Duodenal mucosa (tissue), 2 donors: ENCODE data around the gene RASA2.
"Not testable (repeated sequence)": the region's sequence is repeated elsewhere in the genome, so short reads cannot be mapped to it uniquely, and the experiment has no call there.

ENCODE experiments used
- H3K27ac ChIP-seq: one replicate; pipeline ENCODE4 v1.7.0; 2013; ENCODE audit warnings: low read depth, low read length
- H3K27me3 ChIP-seq, 2 donors: one replicate each; pipeline ENCODE4 v1.7.0; 2013; ENCODE audit warnings: low read length in 2 of 2, control low read depth in 1 of 2; ENCODE audit not compliant: insufficient read depth in 2 of 2, control insufficient read depth in 1 of 2
- H3K36me3 ChIP-seq, 2 donors: one replicate each; pipeline ENCODE4 v1.7.0; 2013; ENCODE audit warnings: low read length in 2 of 2, control low read depth in 1 of 2; ENCODE audit not compliant: insufficient read depth in 2 of 2, control insufficient read depth in 1 of 2
- H3K4me1 ChIP-seq, 2 donors: one replicate each; pipeline ENCODE4 v1.7.0; 2013; ENCODE audit warnings: low read length in 2 of 2, control low read depth in 1 of 2; ENCODE audit not compliant: insufficient read depth in 2 of 2, control insufficient read depth in 1 of 2
- H3K4me3 ChIP-seq, 2 donors: one replicate each; pipeline ENCODE4 v1.7.0; 2013; ENCODE audit warnings: low read length in 2 of 2, low read depth in 1 of 2
- H3K9ac ChIP-seq, 2 donors: one replicate each; pipeline ENCODE4 v1.7.0; 2013; ENCODE audit warnings: low read length in 2 of 2, low read depth in 1 of 2
- H3K9me3 ChIP-seq, 2 donors: one replicate each; pipeline ENCODE4 v1.7.0; 2013; ENCODE audit warnings: low read length in 2 of 2, control low read depth in 1 of 2; ENCODE audit not compliant: control insufficient read depth in 1 of 2

RASA2 gene

DNA sequence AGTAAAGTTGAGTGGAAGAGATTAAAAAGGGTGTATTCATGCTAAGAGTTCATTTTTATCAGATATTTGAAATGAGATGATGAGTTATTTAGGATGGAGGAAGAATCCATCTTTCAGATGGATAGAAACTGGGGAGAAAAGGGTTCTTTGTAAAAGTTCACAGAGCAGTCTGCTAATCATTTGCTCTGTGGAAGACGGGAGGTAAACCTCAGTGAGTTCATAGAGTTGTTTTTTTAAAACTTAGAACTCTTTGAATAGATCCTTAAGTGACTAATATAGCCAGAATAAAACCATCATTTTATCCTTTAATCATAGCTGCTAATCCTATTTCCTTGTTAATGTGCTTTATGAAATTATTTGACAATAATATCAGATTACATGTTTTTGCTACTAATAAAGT lies 5.1 kb downstream of the RASA2 start:
- Histone ChIP-seq H3K27me3 (no peaks in the 10 kb centered on the region), H3K4me3 (no peak overlapping the region), H3K27ac (no peak overlapping the region), H3K9me3 (no peaks in the 10 kb centered on the region), H3K9ac (no peak overlapping the region), H3K36me3 (no peaks in the 10 kb centered on the region), H3K4me1 (peaks cover 10 to 12% of the 10 kb centered on the region in 2 donors)

DNA sequence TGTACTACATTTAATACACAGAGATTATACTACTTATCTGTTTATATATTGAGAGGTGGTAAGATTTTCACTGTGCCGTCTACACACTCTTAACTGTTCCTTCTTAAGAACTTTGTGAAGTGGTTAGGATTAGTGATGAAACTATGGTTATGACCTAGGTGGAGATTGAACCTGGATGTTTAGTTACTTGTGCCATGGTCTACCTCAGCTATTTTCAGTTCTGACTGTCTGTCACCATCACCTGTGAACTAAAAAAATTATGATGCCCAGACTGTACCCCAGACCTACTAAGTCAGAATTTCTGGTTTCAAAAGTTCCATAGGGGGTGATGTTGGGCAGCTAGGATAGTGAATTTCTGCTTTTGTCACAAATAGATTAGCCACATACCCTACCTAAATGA lies 6.4 kb downstream of the RASA2 start:
- Histone ChIP-seq H3K9me3 (no peaks in the 10 kb centered on the region), H3K4me3 (no peak overlapping the region), H3K27ac (no peak overlapping the region), H3K36me3 (no peaks in the 10 kb centered on the region), H3K27me3 (no peaks in the 10 kb centered on the region), H3K9ac (no peak overlapping the region), H3K4me1 (peaks cover 7 to 14% of the 10 kb centered on the region in 2 donors)

DNA sequence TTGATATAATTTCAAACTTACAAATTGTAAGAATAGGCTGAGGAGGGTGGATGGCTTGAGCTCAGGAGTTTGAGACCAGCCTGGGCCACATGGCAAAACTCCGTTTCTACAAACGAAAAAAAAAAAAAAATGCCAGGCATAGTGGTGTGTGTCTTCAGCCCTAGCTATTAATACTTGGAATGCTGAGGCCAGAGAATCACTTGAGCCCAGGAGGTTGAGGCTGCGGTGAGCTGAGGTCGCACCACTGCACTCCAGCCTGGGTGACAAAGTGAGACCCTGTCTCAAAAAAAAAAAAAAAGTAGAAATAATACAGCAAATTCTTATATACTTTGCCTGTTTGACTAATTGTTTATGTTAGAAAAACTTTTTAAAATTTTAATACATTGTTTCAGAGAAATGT lies 10.8 kb downstream of the RASA2 start:
- not testable (repeated sequence) for H3K27me3 ChIP-seq, H3K27ac ChIP-seq, H3K4me3 ChIP-seq, H3K9me3 ChIP-seq, H3K9ac ChIP-seq, H3K36me3 ChIP-seq
- peaks cover 11 to 19% of the 10 kb centered on the region in 2 donors for H3K4me1 ChIP-seq

DNA sequence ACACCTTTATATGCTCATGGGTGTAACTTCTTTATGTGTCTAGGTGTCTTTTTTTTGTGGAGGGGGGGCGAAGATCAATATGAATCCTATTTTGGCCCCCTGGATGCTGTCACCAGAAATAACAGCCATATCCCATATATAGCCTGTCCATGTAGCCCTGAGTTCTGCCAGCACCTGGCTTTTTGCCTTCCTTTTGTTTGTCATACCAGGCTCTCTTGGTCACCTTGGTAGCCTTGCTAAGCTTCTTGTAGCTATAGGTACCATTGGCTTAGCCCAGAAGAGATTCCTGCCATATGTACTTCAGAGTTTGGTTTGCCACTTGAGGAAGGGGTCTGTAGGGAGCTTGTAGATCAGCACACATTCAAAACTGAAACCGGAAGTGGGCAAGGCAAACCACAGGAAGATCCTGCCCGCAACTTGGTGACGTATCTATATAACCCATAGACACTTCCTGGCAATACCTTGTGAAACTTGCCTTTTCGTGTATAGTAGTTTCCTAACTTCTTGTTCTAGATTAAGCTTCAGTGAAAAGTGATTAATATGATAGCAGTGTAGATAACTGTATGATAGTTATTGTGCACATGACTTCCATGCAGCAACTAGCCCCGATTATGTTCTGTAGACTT lies 11.9 kb downstream of the RASA2 start:
- H3K27ac ChIP-seq, result no peak overlapping the region
- peak overlapping the region in 1 of 2 donors; percentile 8 for H3K4me3 ChIP-seq

DNA sequence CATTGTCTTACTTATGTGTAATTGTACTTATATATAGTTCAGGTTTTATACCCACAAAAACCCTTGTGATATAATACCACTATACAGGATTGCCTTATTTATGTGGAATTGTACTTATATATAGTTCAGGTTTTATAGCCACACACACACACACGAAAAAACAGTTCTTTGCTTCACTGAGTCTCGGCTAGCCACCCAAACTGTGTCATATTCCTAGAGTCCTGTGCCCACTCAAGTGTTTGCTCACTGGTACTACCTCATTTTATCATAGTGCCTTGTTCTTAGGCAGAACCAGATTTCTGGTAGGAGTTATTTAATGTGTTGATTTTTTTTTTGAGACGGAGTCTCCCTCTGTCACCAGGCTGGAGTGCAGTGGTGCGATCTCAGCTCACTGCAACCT lies 12.5 kb downstream of the RASA2 start:
- peak overlapping the region; percentile 30 for H3K27ac ChIP-seq
- no peaks in the 10 kb centered on the region for H3K9me3 ChIP-seq
- H3K36me3 ChIP-seq, result no peaks in the 10 kb centered on the region
- H3K9ac ChIP-seq, result no peak overlapping the region
- peak overlapping the region in 1 of 2 donors; percentile 8 for H3K4me3 ChIP-seq
- no peaks in the 10 kb centered on the region for H3K27me3 ChIP-seq
- peaks cover 11 to 19% of the 10 kb centered on the region in 2 donors for H3K4me1 ChIP-seq

More for the DNA sequence above, 11.9 kb downstream of the RASA2 start:
- H3K27me3 ChIP-seq, result no peaks in the 10 kb centered on the region
- H3K9me3 ChIP-seq, result no peaks in the 10 kb centered on the region
- peaks cover 11 to 19% of the 10 kb centered on the region in 2 donors for H3K4me1 ChIP-seq
- H3K9ac ChIP-seq, result no peak overlapping the region
- H3K36me3 ChIP-seq, result no peaks in the 10 kb centered on the region

DNA sequence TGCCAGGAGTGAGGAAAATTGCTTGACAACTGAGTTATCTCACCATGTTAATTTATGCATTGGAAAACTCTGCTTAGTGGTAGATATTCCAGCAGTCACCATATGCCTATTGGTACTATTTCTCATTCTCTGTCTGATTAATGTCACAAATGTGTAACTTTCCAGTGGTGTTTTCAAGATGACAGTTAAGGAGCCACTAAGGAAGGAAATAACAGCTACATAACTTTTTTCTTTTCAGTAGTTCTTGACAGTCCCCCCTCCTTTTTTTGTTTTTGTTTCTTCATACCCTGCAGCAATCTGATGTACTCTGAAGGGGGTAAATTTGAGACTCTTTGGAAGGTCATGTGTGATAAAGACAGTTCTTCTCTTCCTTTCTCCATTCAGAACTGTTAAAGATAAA lies 13.1 kb downstream of the RASA2 start:
- H3K9ac ChIP-seq, result no peak overlapping the region
- H3K27ac ChIP-seq, result no peak overlapping the region
- no peaks in the 10 kb centered on the region for H3K36me3 ChIP-seq
- no peaks in the 10 kb centered on the region for H3K9me3 ChIP-seq
- H3K27me3 ChIP-seq, result no peaks in the 10 kb centered on the region
- H3K4me3 ChIP-seq, result no peak overlapping the region
- H3K4me1 ChIP-seq, result peaks cover 11 to 19% of the 10 kb centered on the region in 2 donors

DNA sequence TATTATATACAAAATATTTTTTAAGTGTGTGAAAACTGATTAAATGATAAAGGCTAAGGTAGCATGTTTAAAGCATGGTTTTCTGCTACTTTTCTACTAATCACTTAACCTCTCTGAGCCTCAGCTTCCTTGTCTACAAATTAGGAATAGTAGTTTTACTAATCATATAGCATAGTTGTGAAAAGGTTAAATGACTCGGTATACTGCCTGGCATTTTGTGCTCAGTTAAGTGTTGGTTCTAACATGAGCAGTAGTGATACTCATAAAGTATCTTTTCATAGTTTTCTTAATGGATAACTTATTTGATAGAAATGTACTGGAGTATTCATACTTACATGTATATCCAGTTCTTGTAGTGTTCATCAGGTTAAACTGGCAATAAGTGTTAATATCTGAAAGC lies 13.6 kb downstream of the RASA2 start:
- Histone ChIP-seq H3K4me3 (no peak overlapping the region), H3K36me3 (no peaks in the 10 kb centered on the region), H3K9ac (no peak overlapping the region), H3K4me1 (peaks cover 11 to 19% of the 10 kb centered on the region in 2 donors), H3K27me3 (no peaks in the 10 kb centered on the region), H3K9me3 (no peaks in the 10 kb centered on the region), H3K27ac (no peak overlapping the region)

DNA sequence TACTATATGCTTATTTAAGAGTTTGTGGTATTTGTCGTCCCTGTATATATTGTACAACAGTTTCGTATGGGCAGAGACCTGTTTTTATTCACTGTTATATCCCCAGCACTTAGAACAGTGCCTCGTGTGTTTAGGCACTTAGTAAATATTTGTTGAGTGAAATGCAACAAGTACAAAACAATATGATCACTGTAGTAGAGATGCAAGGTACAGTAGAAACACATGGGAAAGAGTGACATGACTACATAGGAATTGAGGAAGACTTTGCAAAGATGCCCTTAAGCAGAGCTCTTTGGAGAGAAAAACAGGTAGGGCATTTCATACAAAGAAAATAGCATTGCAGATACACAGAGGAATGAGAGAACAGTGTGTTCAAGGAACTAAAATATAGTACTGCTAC lies 18.3 kb downstream of the RASA2 start:
- H3K27ac ChIP-seq, result no peak overlapping the region
- no peaks in the 10 kb centered on the region for H3K27me3 ChIP-seq
- H3K4me3 ChIP-seq, result no peak overlapping the region
- no peaks in the 10 kb centered on the region for H3K36me3 ChIP-seq
- H3K9me3 ChIP-seq, result no peaks in the 10 kb centered on the region
- H3K9ac ChIP-seq, result no peak overlapping the region
- peaks cover 0 to 7% of the 10 kb centered on the region in 2 donors for H3K4me1 ChIP-seq

DNA sequence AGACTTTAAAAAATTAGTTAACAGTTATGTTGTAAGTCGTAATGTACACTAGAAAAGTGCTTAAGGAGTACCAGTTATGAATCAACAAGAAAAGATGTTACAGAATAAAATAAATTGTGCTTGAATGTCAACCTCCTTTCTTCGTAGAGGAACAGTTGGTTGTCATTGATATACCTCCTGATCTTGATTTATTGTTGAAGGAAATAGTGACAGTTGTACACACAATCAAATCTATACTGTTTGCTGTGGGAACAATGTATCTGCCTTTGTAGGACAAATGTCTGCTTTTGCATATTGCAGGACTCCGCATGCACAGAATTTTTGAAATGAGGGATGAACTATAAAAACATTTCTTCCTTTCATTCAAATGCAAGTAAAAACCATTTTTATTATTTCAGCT lies 19.2 kb downstream of the RASA2 start:
- no peaks in the 10 kb centered on the region for H3K27me3 ChIP-seq
- H3K27ac ChIP-seq, result no peak overlapping the region
- H3K4me1 ChIP-seq, result peaks cover 0 to 7% of the 10 kb centered on the region in 2 donors
- no peak overlapping the region for H3K4me3 ChIP-seq
- no peak overlapping the region for H3K9ac ChIP-seq
- H3K36me3 ChIP-seq, result no peaks in the 10 kb centered on the region
- no peaks in the 10 kb centered on the region for H3K9me3 ChIP-seq

DNA sequence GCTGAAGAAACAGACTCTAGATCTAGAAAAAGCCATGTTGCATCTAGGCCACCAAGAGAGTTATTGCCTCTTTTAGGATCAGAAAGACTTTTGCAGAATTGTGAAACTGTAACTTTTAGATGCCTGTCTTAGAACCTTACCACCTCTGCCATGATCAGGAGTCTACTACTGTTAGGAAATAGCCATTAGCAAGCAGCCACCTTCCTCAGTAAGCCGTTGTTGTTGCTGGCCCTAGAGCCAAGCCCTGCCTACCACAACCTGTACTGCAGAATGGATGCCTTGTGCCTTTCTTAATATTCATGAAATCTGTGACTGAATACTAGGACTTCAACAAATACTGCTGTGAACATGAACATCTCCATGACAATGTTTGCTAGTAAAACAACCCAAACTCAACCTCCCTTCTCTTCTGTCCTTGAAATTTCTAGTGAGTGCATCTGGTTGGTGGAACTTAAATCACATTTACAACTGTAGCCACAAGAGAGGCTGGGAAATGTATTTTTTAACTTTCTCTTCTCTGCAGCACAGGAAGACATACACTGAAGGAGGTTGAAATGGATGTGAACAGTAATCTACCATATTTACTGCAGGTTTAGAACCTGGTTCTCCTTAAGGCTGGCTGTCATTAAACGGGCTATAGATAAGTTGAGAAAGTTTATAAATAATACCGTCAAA lies 20.7 kb downstream of the RASA2 start:
- H3K36me3 ChIP-seq, result no peaks in the 10 kb centered on the region
- H3K27ac ChIP-seq, result no peak overlapping the region
- H3K4me3 ChIP-seq, result no peak overlapping the region

More for the DNA sequence above, 20.7 kb downstream of the RASA2 start:
- no peaks in the 10 kb centered on the region for H3K9me3 ChIP-seq
- H3K4me1 ChIP-seq, result peaks cover 0 to 4% of the 10 kb centered on the region in 2 donors
- no peaks in the 10 kb centered on the region for H3K27me3 ChIP-seq
- H3K9ac ChIP-seq, result no peak overlapping the region
